ENCODE results near the gene GRIN2A.

Gene GRIN2A

GRCh38 chr16:9736547-9736946 lies 445.7 kb downstream of the GRIN2A start:
- no peak for FAIRE-seq

GRCh38 chr16:9723136-9723535 lies 459.1 kb downstream of the GRIN2A start:
- no peak for FAIRE-seq

- no peak for FAIRE-seq
Observed at GRCh38 chr16:9713907-9714306, 468.3 kb downstream of the GRIN2A start.

GRCh38 chr16:9713156-9713555 lies 469.1 kb downstream of the GRIN2A start:
- no peak for FAIRE-seq

GRCh38 chr16:9708972-9709620 lies 473.1 kb downstream of the GRIN2A start:
- no peak for FAIRE-seq

GRCh38 chr16:9706217-9706836 lies 475.9 kb downstream of the GRIN2A start:
- no peak for FAIRE-seq

GRCh38 chr16:9703731-9704130 lies 478.5 kb downstream of the GRIN2A start:
- no peak for FAIRE-seq

All from A204.1 (cell line).